ENCODE results near the gene FSD2. TPM values are rescaled to one million over a fixed set of nuclear protein-coding genes. Genes with fewer than 3 reads are reported as not detected.

Gene FSD2
- total and polyA plus RNA-seq, 9 of the 15 experiments (the other 6 are each of a cell fraction or from before 2014, with no cell fraction given) = 0.01 to 0.06 TPM; not detected in 7

DNA sequence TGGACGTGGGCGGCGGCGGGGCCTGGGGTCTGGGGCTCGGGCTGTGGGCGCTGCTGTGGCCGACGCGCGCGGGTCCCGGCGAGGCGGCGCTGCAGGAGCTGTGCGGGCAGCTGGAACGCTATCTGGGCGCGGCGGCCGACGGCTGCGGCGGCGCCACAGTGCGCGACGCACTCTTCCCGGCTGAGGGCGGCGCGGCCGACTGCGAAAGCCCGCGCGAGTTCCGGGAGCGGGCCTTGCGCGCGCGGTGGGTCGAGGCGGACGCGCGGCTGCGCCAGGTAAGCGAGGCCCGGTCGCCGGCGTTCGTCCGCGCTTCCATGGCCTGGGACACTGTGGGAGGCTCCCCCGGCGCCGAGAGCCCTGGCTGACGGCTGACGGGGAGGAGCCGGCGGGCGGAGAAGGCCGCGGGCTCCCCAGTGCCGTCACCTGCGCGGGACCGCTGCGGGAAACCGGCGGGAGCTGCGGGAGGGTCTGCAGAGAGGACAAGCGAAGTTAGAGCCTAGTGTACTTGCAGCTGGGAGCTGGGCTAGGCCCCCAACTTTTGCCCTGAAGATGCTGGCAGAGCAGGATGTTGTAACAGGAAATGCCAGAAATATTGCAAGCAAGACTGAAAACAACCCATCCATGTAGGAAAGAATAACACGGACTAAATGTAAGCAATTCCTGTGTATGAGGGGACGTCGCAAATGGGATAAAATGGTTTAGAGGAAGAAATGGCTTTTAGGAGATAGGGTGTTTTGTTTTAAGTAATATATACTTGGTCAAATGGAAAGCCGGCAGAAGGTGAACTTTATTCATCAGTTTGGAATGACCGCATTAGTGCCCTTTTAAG, 4.4 kb upstream of the FSD2 start (continued):
- peak; percentile 57 to 68; a peak in 2 of 4 replicates for TF ChIP-seq NRF1 (conservative IDR thresholded peaks at IDR 0.05 in 1 of 2, IDR thresholded peaks at IDR 0.05 in 1 of 2)
- no peak for TF ChIP-seq HEY1 (CRISPR knock-in tag; IDR thresholded peaks at IDR 0.05; ENCODE audit: borderline replicate concordance)
- no peak for TF ChIP-seq NCOA4 (IDR thresholded peaks at IDR 0.05; ENCODE audit: partially characterized antibody)
- no peak for TF ChIP-seq SRSF7 (optimal IDR thresholded peaks at IDR 0.05; ENCODE audit: low read depth, low read length)
- TF ChIP-seq MYNN (IDR thresholded peaks at IDR 0.05) = no peak
- no peak for TF ChIP-seq MYNN (CRISPR knock-in tag; IDR thresholded peaks at IDR 0.05)
- TF ChIP-seq NFYB (IDR thresholded peaks at IDR 0.05; ENCODE audit: extremely low read depth, insufficient read length) = no peak
- no peak for TF ChIP-seq SAFB2 (IDR thresholded peaks at IDR 0.05; ENCODE audit: borderline replicate concordance, low read depth, low read length, severe bottlenecking)
- TF ChIP-seq ZNF24 (IDR thresholded peaks at IDR 0.05) = no peak
- TF ChIP-seq, protein P1, sequence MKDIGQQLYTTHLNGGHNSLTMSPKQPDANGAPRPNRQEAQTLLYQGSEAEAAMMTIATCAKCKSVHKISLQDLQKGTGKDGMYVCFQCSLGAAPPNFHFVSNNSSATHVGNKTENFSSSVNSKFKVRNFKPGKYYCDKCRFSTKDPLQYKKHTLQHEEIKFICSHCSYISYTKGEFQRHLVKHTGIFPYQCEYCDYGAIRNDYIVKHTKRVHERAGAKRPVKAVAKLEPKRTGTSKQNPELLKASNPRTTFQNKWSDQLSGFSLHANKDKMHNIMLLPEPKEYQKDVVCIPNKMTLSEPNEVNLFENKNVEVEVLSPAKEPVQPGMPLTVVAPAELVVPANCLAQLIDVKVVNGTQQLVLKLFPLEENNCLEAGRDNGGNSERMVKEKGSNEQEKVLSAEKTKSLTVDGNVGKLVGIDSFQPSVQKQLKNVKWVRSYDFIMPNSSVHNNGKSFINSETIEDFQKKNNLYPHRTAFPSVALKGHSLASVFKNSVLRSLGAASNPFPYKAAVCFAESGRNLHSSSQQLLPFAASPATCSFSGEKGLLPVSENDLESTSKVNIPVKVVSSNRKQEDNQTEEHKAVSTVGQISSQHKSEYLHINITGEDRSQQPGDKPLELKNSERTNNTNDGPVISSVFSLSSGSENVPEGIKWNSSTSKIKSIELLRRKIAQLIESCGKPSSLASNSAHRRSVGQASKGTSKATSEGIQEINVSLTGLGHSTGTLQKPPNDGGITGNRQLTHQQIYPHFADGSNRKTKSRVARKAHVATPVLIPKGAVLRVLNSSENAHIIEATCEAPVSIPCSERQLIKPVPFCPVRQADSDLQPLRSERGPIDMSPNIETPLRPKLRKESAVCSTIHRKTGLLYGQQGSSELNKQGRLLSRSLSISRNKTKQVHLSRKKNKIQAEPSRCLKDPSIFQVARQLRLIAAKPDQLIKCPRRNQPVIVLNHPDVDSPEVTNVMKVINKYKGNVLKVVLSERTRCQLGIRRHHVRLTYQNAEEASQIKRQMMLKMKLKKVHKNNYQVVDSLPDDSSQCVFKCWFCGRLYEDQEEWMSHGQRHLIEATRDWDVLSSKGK (CRISPR knock-in tag; IDR thresholded peaks at IDR 0.05) = no peak
